Fibroblast of gingiva (primary cell): ENCODE data around the gene TXNL1.
"Not testable (repeated sequence)": the region's sequence is repeated elsewhere in the genome, so short reads cannot be mapped to it uniquely, and the experiment has no call there.

ENCODE experiments used
- DNase-seq: peaks from one replicate; pipeline ENCODE4 v3.0.0-alpha.2; 2011; ENCODE audit warnings: low read depth

TXNL1 gene

DNA sequence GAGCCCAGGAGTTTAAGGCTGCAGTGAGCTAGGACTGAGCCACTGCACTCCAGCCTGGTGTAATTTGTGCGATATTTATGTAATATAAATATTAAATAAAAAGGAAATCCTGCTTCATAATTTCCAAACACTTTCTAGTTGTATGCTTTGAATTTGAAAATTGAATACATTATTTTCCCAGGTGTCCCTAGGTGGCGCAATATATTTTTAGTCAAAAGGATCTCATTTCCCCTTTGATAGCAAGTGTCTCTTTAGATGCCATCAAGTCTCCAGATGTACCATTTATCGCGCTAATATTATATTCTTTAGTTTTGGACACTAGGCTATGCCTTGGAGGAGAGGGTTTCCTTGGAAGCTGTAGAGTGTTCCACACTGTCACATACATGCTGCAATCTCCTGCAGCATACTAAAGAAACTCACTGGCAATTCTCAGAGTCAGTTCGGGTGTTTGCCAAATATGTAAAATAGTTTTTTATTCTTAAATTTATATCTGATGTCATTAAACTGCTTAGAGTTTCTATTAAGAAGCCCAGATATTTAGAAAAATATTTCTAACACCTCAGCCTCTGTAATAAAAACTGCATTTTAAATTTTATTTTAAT lies 7.1 kb upstream of the TXNL1 start:
- no peak for DNase-seq

DNA sequence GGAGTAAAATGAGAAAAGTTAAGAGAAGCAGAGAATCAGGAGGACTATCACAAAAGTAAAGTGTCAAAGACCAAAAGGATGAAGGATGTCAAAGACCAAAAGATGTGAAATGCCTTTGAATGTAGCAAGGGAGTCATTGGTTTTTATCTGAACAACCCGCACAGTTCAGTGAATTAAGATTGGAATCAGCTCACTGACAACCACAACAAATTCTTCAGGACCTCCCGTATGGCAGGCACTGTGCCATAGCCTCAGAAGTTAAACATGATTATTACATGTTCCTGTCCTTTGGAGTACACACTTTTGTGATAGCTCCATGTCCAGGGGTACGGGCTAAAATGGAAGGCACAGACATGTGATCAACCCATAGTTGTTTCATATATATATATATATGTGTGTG lies 5.0 kb upstream of the TXNL1 start:
- no peak for DNase-seq

DNA sequence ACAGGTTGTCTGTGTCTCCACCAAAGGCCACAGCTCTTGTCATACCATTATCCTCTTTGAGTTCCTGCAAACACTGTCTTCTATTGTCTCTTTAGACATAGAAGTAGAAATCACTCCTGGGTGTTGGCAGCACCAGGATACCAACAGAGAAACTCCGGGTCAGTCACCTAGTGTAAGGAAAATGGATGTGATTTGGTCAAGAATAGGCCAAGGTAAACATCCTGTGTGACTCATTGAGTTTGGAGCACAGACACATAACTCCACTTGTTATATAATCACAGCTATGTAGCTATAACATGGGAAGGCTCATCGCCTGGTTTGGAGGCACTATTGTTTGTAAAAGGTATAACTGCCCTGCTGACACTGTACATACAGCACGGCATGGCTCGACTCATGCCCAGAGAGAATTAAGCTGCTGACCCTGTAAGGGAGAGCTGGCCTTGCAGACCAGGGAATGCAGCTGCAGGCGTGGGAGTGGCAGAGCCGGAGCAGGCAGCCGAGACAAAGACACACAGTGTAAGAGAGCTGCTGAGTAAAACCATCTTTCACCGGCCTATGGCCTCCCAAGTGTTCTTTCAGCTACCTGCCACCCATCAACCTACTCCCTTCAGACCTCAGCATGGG lies 3.4 kb upstream of the TXNL1 start:
- DNase-seq: no peak

DNA sequence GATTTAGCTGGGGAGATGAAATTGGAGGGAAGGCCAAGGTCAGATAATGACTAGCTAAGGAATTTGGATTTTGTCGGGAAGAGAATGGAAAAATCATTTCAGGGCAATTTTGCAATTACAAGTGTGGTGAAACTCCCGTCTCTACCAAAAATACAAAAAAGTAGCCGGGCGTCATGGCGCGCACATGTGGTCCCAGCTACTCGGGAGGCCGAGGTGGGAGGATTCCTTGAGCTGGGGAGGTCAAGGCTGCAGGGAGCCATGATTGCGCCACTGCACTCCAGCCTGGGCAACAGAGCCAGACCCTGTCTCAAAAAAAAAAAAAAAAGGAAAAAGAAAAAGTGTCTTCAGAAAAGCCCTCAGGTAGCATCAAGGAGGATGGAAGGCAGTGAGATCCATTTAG lies 1.2 kb upstream of the TXNL1 start:
- DNase-seq: no peak

DNA sequence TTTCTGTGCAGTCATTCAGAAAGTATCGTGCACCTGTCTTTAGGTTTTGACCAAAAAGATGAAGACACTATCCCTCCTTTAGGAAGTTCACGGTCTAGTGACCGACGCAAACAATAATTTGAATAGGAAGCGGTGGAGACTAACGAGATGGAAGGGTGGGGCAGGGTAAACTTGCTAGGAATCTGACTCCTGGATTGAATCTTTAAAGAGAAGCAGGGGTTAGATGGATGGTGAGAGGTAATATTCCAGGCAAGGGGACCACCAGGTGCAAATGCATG lies 651 bp upstream of the TXNL1 start:
- no peak for DNase-seq

DNA sequence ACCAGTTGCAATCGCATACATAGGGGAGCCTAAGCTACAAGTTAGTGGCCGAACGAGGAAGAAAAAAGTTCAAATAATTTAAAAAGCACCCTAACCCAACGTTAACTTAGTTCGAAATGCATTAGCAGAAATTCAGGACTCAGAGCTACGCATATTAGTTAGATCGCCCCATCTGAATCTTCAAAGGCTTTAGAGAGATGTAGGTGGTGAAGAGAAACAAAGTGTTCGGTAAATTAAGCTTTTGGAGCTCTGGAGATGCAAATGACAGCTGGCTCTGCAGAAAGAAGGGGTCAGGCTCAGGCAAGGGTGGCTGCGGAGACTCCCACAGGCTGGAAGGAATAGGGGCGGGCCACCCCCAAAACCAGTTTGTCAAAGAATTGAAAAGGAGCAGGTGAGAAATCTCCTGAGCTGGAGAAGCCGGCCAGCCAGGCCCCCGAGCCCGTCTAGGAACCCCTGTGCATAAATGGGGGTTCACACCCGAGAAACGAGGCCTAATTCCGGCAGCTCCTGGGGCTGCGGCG lies 621 bp downstream of the TXNL1 start:
- DNase-seq: no peak

DNA sequence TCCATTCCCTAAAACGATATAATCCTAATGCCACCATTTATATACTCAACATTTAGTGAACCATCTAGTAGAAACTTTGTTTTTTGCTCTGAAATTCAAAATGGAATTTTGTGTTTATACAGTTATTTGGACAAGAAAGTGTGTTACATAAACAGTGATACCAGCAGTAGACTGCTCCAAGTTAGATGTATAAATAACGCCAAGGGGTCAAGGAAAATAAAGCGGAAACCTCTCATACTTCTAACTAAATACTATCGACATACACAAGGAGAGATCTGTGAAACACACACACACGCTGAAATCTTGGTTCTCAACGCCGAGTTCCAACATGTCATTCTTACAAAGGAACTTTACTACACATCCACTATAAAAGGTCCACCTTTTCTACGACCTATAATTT lies 1.2 kb downstream of the TXNL1 start:
- no peak for DNase-seq

DNA sequence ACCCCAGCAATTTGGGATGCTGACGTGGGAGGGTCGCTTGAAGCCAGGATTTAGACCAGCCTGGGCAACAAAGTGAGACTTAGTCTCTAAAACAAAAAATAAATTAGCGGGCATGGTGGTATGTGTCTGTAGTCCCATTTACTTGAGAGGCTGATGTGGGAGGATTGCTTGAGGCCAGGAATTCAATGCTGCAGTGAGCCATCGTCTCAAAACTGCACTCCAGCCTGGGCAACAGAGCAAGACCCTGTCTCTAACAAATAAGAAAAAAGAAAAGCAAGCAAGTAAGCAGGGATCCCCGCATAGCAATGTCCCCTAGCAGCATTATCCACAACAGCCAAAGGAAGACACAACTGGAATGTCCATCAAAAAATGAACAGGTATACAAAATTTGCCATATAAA lies 3.4 kb downstream of the TXNL1 start:
- no peak for DNase-seq

DNA sequence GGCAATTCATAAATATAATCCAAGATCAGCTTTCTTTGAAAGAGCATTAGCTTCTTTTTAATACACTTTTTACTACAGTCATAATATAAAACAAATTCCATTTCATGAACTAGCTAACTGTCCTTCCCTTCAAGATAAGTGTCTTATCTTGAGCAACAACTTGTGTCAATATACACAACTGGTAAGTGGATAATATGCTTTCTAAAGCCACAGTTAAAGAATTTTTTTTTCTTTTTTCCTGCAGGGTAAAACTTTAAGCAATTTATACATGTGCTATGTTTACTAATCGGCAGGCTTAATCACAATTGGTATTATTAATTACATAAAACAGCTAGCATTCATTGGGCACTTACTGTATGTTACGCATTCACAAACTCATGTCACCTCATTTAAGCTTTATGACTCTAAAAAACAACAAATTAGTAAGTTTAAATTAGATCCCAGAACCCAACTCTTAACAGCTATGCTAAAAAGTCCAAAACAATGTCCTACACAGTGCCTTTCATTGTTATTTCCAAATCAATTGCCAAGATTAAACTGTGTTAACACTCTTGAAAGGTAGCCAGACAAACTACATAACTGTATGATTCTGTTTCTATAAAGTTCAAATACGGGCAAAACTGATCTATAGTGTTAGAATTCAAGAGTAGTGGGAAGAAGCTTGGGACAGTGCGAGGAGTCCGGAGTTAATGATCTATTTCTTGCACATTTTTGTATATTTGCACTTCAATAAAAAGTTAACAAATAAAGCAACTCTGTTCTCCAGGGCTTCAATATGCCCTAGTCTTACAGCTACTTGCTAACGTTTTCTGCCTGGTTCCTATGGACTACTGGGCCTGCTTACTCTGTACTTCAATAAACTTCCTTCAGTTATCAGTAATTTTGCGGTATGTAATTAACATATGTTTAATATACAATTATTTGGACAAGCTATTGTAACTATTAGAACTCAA lies 6.0 kb downstream of the TXNL1 start:
- DNase-seq: no peak

DNA sequence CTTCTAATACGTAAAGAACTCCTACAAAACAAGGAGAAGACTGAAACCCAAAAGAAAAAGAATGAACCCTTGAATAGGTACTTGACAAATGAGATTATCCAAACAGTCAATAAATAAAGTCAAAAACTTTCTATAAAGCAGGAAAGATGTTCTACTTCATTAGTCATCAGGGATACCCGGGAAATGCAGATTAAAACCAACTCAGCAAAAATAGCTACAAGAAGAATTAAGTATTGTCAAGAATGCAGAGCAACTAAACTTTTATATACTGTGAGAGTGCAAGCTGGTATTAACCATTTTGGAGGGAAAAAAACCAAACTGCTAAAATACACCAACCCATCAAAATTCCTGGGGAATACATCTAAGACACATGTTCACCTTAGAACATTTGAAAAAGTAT lies 10.4 kb downstream of the TXNL1 start:
- DNase-seq: no peak

DNA sequence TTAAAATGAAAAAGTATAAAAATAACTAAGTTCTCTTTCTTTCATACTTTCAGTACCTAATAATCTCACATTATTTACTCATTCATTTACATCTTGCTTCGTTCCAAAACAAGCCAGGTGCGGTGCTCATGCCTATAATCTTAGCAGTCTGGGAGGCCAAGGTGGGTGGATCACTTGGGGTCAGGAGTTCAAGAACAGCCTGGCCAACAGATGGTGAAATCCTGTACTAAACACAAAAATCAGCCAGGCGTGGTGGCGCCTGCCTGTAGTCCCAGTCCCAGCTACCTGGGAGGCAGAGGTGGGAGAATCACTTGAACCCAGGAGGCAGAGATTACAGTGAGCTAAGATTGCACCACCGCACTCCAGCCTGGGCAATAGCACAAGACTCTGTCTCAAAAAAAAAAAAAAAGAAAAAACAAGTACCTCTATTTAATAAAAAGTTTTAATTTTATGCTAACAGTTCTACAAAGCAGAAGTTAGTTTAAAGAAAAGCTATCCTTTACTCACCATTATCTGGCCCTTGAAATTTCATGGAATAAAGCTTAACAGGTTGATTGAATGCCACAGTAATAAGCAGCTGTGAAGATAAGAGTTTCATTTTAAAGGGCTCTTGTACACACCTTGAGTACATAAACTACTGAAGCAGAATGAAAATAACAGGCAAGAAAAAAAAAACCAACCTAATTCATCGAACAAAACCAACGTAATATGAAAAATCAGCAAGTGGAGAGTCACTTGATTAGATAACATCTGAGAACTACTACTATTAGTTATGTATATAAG lies 22.5 kb downstream of the TXNL1 start:
- DNase-seq: no peak

DNA sequence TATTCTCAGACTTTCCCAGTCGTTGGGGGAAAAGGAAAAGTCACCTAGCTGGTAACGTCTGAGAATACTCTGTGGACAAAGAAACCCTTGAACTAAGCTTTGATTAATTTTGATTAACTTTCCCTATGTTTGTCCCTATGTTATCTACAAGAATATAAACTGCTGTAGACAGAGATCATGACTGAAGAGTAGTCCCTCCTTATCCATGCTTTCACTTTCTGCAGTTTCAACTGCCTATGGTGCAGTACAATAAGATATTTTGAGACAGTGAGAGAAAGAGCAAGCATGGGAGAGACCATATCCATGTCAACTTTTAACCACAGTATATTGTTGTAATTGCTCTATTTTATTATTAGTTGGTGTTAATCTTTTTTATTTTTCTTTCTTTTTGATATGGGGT lies 31.8 kb downstream of the TXNL1 start:
- DNase-seq: no peak

DNA sequence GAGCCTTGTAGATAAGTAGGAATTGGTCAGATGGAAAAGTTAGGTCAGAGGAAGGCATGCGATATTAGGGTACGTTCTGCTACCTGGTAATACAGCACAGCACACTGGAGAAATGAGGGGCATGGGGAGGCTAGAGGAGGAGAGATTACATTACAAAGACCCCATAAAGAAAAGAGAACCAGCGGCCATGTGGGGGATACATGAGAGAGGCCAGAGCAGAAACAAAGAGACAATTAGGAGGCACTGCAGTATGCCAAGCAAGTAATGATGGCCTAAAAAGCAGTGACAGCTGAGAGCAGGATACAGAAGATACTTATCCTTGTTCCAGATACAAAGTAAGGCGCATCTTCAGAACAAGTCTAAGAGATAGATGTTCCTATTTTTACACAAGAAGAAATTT lies 40.0 kb downstream of the TXNL1 start:
- no peak for DNase-seq

DNA sequence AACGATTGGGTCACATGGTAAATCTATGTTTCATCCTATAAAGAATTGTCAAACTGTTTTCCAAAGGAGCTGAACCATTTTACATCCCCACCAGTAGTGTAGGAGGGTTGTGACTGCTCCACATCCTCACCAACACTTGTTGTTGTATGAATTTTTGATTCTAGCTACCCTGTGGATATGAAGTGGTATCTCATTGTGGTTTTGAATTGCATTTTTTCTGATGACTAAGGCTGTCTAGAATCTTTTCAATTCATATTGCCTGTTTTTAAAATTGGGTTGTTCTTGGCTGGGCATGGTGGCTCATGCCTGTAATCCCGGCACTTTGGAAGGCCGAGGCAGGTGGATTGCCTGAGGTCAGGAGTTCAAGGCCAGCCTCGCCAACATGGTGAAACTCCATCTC lies 44.5 kb downstream of the TXNL1 start:
- DNase-seq: no peak

DNA sequence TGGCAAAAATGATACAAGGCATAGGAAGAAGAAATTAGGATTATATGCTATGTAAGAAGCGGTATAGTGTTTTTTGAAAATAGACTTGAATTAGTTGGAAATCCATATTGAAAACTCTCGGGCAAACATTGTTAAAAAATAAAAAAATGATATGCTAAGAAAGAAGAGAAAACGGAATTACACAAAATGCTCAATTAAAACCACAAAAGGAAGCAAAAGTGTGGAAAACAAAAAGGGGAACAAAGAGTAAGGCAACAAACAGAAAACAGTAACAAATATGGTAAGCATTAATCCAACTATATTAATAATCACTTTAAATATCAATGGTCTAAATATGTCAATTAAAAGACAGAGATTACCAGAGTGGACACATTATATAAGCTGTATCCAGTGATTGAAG lies 58.4 kb downstream of the TXNL1 start:
- no peak for DNase-seq

DNA sequence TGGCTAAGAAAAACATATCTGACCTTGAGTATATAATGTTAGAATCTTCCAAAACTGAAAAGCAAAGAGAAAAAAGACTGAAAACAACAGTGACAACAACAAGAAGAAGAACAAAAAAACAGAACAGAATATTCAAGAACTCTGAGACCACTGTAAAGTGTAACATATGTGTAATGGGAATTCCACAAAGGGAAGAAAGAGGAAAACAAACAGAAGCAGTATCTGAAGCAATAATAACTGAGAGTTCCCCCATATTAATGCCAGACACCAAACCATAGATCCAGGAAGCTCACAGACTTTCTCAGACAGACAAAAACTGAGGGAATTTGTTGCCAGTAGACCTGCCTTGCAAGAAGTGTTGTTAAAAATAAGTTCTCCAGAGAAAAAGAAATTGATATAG lies 58.9 kb downstream of the TXNL1 start:
- no peak for DNase-seq

DNA sequence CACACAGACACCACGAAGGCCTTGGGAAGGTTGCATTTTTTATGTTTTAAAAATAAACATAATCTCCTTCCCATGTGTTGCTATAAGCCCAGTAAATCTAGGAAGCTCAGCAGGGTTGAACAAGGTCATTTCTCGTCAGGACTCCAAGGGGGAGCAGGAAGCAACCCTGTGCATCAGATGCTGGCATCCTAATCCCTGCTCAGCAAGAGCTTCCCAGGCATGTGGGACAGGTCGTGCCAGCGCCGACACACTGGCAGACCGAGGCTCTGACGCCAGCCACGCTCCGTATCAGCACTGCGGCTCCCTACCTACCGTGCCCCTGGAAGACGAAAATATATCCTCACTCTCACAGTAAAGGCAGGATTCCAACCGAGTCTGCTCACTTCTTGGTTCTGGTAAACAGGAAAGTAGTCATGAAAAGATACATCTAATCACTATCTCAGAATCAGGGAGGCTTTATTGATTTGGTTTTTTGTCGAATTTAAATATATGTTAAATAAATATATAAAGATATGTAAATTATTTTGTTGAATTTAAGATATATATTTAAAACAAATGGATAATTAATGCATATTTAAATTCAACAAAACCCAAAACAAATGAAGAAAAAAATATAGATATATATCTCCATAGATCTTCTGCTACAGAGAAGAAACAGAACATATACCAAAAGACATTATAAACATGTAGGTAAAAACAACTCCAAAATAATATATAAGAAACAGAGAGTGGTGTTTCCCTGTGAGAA lies 61.4 kb downstream of the TXNL1 start:
- no peak for DNase-seq

DNA sequence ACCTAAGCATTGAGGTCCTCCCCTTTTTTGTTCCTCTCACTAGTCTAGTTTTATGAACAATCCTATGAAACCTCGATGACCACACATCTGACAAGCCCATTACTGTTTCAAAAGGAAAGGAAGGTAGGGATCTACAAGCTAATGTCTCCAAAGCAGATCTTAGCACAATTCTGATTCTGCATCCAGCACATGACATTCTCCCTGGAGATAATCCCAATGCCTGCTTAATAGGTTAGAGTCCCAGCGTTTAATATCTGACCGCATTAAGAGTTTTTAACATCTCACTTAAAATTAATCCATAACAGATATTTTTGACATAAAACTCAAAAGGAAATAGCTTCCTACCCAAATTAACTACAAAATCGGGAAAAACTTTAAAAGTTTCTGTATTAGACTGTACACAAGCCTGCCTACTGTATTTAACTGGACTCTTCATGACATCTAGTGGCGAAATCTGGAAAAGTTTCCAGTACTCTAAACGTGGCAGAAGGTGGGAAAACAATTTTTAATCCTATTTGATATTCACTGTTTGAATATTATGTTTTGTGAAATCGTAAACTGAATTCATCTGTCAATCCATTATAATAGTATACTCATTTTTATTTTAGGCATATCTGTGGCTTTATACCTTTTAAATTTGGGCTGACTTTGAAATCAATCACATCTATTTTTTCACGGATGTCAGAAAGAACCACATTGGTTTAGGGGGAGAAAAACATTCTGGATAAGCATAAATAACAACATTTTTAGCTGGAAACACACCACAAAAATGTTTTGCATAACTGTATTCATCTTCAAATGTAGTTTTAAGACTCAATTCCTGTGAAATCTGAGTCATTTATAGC lies 62.4 kb downstream of the TXNL1 start:
- DNase-seq: peak; percentile 41

DNA sequence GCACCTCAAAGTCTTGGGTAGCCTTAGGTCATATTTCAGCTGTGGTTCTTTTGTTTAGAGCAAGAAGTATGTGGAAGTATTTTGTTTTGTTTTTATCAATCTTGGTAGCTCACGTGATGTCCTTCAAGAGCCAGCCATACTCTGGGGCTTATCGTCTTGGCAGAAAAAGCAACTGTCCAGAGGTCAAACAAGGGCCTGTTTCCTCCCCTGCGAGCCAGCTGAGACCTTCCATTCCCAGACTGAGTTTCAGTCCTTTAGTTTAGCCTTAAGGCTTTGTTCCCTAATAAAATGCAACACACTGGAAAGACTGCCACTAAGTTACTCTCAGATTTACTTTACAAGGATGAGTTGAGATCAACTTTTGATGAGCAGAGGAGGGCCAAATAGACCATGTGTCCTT lies 63.5 kb downstream of the TXNL1 start:
- no peak for DNase-seq

DNA sequence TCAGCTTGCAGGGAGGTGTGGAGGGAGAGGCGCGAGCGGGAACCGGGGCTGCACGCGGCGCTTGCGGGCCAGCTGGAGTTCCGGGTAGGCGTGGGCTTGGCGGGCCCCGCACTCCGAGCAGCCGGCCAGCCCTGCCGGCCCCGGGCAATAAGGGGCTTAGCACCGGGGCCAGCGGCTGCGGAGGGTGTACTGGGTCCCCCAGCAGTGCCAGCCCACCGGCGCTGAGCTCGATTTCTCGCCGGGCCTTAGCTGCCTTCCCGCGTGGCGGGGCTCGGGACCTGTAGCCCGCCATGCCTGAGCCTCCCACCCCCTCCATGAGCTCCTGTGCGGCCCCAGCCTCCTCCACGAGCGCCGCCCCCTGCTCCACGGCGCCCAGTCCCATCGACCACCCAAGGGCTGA lies 66.1 kb downstream of the TXNL1 start:
- DNase-seq: not testable (repeated sequence)

DNA sequence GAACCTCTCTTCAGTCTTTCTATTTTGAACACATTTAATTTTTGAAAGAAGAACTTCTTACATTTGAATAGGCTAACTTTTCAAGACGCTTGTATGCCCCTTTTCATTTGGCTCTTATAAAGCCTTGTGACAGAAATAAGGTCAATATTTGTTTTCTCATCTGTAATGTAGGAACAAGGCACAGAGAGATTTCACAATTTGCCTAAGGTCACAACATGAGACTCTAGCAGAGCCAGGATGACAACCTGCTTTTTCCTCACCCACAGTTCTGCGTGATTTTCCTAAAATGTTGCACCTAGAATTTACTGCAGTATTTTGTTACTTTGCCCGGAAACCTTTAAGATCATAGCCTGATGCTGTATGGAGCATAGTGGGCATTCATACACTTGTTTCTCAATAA lies 67.4 kb downstream of the TXNL1 start:
- DNase-seq: no peak
